Measurements from ENCODE around the gene DDX4. TPM values are rescaled to one million over a fixed set of nuclear protein-coding genes. Genes with fewer than 3 reads are reported as not detected.

The DDX4 gene
- polyA plus RNA-seq, 3 donors, result not detected

DNA sequence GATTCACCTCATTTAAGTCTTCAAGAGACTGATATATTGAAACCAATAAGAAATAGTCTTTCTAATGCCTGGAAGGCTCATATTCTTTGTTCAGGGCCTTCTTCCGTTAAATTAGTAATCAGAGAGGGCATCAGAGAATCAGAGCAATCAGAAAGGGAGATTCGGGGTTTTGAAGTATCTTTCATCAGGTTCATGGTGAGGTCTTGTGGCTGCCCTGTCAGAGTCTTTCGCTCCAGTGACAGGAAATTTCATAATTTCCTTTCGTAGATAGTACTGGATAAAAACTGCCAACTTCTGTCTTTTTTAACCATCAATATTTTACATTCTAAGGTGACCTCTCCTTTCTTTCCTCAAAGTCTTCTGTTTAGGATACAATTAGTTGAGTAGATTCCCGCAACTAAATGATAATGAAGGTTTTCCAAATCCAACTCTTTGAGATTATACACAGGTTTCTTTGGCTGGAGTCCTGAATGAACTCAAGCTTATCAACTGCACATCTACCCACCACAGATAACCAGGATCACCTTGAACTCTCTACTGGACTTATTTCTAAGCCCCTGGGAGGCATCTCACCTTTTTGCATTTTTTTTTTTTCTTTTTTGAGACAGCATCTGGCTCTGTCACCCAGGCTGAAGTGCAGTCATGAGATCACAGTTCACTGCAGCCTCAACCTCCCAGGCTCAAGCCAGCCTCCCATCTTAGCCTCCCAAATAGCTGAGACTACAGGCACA lies 118.8 kb downstream of the DDX4 start:
- no peak for DNase-seq (ENCODE audit: extremely low read depth in 1 of 11, low read depth in 9 of 11, low spot score in 4 of 11)

DNA sequence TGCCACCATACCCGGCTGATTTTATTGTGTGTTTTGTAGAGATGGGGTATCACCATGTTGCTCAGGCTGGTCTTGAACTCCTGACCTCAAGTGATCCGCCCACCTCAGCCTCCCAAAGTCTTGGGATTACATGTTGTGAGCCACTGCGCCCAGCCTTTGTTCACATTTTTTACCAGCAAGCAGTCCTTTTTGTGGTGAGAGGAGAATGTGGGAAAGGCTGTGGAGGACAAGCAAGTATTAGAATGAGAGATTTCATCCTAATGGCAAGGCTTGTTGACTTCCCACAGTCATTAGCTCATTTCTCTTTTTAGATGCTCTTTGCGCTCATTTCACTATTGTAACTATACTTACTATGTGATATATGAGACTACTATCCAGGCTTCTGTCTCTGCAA lies 119.4 kb downstream of the DDX4 start:
- no peak for DNase-seq (ENCODE audit: extremely low read depth in 1 of 11, low read depth in 9 of 11, low spot score in 4 of 11)

DNA sequence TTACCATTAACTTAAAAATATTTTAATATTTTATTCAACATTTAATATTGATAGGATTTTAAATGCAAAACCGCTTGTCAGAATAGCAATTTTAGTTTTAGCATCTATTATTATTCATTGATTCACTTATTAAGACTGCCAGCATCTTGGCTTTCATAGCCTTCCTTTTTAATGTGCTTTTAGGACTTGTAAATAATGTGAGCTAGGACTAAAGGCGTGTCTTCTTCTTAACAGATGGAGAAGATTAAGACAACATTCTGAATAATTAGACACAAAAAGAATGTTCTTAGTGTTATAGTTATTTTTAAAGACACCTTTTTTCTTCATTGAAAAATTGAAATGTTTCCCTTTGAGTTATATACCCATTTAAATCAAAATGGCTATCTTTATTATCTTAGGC lies 120.2 kb downstream of the DDX4 start:
- DNase-seq (ENCODE audit: extremely low read depth in 1 of 11, low read depth in 9 of 11, low spot score in 4 of 11), result no peak

DNA sequence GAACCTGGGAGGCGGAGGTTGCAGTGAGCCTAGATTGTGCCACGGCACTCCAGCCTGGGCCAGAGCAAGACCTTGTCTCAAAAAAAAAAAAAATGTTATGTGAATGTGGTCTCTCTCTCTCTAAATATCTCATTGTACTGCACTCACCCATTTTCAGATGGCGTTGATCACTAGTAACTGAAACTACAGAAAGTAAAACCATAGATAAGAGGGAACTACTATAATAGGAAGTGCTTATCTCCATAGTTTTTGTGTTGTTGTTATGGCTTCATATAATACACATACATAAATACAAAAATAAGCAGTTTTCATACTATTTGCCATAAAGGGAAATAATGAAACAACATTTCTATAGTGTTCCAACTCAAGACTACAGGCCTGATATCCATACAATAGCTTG lies 122.4 kb downstream of the DDX4 start:
- no peak for DNase-seq (ENCODE audit: extremely low read depth in 1 of 11, low read depth in 9 of 11, low spot score in 4 of 11)

DNA sequence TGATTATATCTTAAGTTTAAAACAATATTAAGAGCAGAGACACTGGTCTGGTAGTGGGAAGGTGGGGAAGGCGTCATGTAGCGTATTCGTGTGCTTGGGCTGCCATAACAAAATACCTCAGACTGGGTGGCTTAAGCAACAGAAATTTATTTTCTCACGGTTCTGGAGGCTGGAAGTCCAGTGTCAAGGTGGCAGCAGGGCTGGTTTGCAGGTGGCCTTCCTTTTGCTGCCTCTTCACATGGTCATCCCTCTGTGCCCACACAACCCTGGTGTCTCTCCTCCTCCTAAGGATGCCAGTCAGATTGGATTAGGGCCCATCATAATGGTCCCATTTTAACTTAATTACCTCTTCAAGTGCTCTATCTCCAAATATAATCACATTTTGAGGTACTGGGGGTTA lies 122.8 kb downstream of the DDX4 start:
- DNase-seq (ENCODE audit: extremely low read depth in 1 of 11, low read depth in 9 of 11, low spot score in 4 of 11), result no peak

DNA sequence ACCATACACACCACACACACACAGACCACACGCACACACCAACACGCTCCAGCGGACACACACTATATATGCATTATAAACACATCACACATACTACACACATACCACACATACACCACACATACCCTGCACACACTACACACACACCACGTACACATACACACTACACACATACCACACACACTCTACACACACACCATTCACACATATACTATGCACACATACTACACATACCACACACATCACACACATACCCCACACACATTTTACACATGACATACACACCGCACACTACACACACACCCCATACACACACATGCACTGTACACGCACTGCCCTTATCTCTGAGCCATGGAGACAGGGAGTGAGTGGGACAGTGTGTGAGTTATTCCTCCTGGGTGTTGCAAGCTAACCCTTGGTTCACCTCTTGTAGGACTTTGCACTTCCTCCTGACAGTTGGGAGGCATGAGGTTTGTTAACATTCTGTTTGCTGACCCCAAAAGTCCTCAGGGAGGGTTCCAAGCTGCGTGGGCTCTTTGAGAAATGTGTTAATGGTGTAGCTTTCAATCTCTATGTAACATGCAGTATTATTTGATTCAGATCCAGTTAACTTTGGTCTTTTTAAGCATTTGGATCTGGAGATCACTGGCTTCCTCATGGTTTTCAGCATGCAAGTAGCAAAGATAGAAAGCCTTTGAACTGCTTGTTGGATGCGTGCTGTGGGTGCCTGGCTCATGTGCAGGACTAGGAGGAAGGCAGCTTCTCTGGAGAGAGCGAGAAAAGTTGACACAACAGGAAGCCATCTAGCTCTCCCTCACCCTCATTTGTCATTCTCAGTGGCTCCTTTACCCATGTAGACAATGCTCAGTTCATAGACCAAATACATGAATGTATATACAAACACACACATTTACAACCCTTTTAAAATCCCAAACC lies 127.0 kb downstream of the DDX4 start:
- no peak for DNase-seq (ENCODE audit: extremely low read depth in 1 of 11, low read depth in 9 of 11, low spot score in 4 of 11)

DNA sequence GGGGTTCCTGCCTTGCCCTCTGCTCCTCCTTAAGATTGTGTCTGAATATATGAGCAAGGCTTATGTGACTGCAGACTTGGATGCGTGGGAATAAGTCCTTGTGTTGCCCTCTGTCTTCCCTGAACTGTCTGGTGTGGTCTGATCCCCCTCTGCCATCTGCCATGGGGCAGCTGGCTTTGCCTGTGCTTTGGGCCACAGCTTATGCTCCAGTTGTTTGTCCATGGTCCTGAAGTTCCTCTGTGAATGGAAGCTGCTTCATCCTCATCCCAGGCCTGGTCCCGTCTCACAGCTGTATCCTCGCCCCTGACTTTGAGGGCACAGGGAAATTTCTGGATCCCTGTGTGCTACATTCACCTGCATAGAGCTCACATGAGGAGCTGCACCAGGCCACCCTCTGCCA lies 128.0 kb downstream of the DDX4 start:
- DNase-seq (ENCODE audit: extremely low read depth in 1 of 11, low read depth in 9 of 11, low spot score in 4 of 11), result no peak

DNA sequence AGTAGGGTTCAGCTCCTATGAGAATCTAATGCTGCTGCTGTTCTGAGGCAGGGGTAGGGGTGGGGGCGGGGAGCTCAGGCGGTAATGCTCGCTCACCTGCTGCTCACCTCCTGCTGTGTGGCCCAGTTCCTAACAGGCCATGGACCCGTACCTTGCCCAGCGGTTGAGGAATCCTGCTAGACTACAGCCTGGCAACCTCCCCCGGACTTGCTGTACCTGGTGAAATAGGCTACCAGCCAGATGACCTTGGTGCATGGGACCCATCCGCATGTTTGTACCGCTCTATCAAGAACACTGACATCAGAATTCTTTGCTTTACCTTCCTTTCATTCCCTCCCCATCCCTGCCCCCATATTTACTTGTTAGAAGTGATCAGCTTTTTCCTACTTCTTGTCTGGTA lies 128.6 kb downstream of the DDX4 start:
- no peak for DNase-seq (ENCODE audit: extremely low read depth in 1 of 11, low read depth in 9 of 11, low spot score in 4 of 11)

Other genes starting within 250 kb of the DDX4 start
- gene PLPP1, start 203.1 kb upstream of the DDX4 start, polyA plus RNA-seq (ENCODE audit: insufficient read length in 3 of 3), result 10 to 100 TPM; 79.3 to 96.4 (median 83.1) TPM
- gene SLC38A9, start 25.7 kb upstream of the DDX4 start, polyA plus RNA-seq (ENCODE audit: insufficient read length in 3 of 3), result 10 to 100 TPM; 28.3 to 39.2 (median 34.5) TPM
- gene IL31RA, start 113.3 kb downstream of the DDX4 start, polyA plus RNA-seq (ENCODE audit: insufficient read length in 3 of 3), result under 1 TPM in 2 of 3 donors, not detected in 1; 0.06 to 0.11 TPM

Measured in renal cortex interstitium (tissue), 11 donors.